Measurements from ENCODE around the gene WDR55.
"Not testable (repeated sequence)": the region's sequence is repeated elsewhere in the genome, so short reads cannot be mapped to it uniquely, and the experiment has no call there.

The WDR55 gene, protein sequence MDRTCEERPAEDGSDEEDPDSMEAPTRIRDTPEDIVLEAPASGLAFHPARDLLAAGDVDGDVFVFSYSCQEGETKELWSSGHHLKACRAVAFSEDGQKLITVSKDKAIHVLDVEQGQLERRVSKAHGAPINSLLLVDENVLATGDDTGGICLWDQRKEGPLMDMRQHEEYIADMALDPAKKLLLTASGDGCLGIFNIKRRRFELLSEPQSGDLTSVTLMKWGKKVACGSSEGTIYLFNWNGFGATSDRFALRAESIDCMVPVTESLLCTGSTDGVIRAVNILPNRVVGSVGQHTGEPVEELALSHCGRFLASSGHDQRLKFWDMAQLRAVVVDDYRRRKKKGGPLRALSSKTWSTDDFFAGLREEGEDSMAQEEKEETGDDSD

DNA sequence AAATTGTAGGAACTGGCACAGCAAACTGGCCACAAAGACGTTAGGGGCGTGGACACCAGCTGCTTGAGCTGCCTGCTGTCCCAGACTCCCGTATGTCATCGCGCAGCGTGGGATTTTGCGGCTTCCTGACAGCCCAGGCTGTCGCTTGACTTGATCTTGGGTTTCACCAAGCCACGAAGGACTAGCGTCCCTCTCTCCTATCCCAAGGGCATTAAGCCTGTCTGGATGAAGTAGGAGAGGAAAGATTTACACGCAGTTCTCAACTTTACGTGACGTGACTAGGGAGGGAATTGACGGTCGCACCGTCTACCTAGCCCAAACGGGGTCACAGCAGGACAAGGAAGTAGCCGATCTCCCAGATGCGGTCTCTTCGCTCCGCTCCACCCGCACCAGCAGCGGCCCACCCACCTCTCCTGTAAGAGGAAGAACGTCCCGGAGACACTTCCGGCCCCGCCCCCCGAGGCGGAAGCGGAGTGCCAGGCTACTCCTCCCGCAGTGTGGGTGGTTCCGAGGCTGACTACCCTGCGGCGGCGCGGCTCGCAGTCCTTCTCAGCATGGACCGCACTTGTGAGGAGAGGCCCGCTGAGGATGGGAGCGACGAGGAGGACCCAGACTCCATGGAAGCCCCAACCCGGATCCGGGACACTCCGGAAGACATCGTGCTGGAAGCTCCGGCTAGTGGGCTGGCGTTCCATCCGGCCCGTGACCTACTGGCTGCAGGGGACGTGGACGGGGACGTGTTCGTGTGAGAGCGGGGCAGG lies at the start of gene WDR55:
WDR55 (plus strand) TSS at position 546 of the 761 bp plus-strand sequence; CDS start at position 555, 9 bp downstream.
- DNase-seq: peak; percentile 93

GRCh38 chr5:140622301-140622700 lies 42.4 kb upstream of the WDR55 start:
- DNase-seq: no peak

GRCh38 chr5:140623061-140623460 lies 41.6 kb upstream of the WDR55 start:
- not testable (repeated sequence) for DNase-seq

DNA sequence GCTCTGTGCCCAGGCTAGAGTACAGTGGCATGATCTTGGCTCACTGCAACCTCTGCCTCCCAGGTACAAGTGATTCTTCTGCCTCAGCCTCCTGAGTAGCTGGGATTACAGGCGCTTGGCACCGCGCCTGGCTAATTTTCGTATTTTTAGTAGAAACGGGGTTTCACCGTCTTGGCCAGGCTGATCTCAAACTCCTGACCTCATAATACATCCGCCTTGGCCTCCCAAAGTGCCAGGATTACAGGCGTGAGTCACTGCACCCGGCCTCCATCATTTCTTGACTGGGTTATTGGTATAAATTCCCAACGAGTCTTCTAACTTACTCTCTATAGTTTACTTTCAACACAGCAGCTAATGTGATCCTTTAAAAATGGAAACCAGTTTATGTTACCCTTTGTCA lies 39.8 kb upstream of the WDR55 start:
- DNase-seq: not testable (repeated sequence)

- no peak for DNase-seq
These were observed 36.7 kb upstream of the WDR55 start for GRCh38 chr5:140627972-140628371.

DNA sequence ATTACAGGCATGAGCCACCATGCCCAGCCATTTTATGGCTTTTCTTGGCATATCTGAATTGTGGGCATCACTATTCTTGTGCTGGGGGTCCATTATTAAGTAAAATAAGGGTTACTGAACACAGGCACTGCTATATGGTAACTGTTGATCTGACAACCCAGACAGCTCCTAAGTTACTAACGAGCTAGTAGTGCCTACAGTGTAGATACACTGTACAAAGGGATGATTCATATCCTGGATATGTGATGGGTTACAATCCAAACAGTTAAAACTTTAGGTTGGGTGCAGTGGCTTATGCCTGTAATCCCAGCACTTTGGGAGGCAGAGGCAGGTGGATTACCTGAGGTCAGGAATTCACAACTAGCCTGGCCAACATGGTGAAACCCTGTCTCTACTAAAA lies 36.0 kb upstream of the WDR55 start:
- DNase-seq: no peak

- DNase-seq: no peak
These were observed 34.2 kb upstream of the WDR55 start for GRCh38 chr5:140630292-140631035.

GRCh38 chr5:140631036-140631417 lies 33.7 kb upstream of the WDR55 start:
- peak; percentile 11 for DNase-seq

DNA sequence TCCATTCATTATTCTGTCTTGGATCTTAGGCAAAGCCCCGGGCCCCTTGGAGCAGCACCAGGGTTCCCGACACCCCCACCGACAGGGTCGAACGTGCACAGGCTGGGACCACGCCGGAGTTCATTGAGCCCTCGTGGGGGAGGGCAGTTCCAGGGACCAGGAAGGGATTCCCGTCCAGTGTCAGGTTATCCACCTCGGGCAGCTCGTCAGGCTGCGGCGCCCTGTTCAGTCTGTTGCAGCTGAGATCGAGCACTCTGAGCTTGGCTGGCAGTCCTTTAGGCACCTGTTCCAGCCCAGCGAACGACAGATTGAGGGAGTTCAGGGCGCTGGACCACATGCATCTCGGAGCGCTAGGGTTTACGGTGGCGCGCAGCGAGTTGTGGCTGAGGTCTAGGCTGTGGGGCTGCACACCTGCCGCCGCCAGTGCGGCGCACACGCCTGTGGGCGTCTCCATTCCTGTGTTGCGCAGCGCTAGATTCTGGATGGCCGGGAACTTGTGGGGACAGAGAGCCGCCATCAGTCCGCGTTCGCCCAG lies 32.8 kb upstream of the WDR55 start:
- peak; percentile 18 for DNase-seq

DNA sequence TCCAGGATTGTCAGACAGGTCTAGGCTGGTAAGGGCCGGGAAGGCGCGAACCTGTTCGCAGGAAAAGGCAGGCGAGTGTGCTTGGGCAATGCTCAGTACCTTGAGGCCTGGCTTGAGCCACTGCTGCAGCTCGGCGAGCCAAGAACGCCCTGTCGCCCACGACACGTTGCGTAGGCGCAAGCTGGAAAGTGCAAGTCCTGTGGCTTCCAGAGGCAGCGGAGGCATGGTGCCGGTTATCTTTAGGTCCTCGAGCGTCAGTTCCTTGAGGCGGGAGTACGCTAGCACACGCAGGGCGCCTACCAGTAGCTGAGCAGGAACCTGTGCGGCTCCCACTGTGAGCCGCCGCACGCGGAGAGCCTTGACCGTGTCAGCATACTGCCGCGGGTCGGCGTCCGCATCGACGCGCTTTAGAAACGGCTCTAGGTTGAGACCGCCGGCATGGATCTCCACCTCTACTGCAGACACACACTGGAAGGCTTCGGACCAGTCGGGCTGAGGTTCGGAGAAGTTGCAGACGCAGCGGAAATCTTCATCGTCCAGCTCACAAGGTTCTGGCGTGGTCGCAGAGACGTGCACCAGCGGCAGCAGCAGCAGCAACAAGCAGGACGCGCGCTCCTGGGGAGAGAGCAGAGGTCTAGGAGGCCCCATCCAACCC lies 32.2 kb upstream of the WDR55 start:
- DNase-seq: peak; percentile 22

DNA sequence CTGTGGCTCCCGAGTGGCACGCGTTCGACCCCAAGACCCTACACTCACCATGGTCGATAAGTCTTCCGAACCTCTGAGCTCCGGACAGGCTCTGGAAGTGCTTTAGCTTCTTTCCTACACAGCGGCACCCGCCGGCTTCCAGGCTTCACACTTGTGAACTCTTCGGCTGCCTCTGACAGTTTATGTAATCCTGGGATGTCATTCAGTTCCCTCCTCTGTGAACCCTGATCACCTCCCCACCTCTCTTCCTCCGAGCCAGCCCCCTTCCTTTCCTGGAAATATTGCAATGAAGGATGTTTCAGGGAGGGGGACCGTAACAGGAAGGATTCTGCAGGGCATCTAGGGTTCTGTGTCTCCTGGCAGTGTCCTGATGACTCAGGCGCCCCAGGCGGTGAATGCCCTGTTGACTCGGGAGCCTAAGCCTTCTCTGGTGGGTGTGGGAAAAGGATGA lies 31.7 kb upstream of the WDR55 start, which contains the start of gene CD14:
CD14 (minus strand) TSS at position 155 of the 451 bp plus-strand sequence; CDS start at position 51, 104 bp downstream.
- DNase-seq: no peak

- DNase-seq: no peak
These were observed 31.2 kb upstream of the WDR55 start for GRCh38 chr5:140633501-140633900.

- no peak for DNase-seq
These were observed 30.6 kb upstream of the WDR55 start for GRCh38 chr5:140634103-140634502.

DNA sequence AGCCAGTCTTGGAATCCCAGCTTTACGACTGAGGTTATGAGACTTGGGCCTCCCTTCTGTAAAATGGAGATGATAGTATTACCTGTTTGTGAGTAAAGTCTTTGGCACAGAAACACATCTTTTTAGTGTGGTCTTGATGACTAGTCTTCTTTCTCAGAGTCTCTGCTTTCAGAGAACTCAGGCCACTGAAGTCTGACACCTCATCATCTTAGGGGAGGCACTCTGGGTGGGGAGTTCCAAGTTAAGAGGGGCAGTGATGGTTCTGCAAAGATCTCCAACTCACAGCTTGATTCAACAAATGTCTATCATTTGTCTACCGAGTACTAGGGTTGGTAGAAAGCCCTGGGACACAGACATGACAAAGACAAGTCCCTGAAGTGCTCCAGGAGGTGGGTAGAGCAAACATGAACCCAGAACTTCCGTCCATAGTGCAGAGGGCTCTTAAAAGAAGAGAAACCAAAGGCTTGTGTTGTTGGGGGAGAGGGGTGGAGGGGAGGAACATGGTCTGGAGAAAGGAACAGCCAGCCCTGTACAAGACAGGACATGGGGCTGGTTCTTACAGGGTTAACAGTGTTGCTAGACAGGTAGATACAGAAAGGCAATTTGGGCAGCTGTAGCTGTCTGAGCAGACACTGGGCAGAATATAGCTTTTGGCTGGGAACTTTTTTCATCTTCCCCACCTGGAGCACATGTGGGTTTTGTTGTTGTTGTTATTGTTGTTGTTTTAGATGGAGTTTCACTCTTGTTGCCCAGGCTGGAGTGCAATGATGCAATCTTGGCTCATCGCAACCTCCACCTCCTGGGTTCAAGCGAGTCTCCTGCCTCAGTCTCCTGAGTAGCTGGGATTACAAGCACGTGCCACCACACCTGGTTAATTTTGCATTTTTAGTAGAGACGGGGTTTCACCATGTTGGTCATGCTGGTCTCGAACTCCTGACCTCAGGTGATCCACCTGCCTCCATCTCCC lies 29.1 kb upstream of the WDR55 start:
- peak; percentile 8 for DNase-seq

GRCh38 chr5:140637371-140638100 lies 27.2 kb upstream of the WDR55 start:
- DNase-seq: no peak

GRCh38 chr5:140638898-140639147 lies 25.9 kb upstream of the WDR55 start:
- not testable (repeated sequence) for DNase-seq

GRCh38 chr5:140639148-140639981 lies 25.3 kb upstream of the WDR55 start, which contains the start of gene TMCO6:
Gene TMCO6 (plus strand): TSS chr5:140639451. CDS start chr5:140639528, 77 bp downstream.
- peak; percentile 95 for DNase-seq

DNA sequence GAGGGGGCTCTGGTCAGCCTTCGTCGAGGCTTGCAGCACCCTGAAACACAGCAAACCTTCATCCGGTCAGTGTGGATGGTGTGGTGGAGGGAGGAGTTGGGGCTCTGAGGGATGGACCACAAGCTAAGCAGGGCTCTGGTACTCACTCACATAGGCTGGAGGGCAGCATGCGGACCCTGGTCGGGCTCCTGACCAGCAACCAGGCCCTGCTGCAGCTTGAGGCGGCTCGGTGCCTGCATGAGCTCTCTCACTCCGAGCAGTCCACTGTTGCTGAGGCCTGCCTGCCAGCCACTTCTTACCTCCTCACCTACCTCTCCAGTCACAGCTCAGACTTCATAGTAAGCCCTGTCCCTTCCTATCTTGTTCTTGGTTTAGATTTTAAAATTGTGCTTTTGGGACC lies 23.0 kb upstream of the WDR55 start:
- no peak for DNase-seq

DNA sequence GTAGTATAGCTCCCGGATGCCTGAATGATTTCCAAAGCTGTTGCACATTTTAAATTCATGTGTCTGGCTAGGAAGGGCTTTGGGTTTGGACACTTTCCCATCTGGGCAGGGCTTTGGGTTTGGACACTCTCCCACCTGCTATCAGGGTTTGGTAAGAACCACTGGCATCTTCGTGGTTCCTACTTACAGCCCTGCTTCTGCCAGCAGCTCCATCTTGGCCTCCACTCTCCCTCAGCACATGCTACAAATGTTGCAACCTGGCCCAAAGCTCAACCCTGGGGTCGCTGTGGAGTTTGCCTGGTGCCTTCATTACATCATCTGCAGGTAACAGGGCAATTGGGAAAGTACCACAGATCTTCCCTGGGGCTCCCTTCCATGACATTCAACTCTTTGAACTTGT lies 22.0 kb upstream of the WDR55 start:
- DNase-seq: no peak

DNA sequence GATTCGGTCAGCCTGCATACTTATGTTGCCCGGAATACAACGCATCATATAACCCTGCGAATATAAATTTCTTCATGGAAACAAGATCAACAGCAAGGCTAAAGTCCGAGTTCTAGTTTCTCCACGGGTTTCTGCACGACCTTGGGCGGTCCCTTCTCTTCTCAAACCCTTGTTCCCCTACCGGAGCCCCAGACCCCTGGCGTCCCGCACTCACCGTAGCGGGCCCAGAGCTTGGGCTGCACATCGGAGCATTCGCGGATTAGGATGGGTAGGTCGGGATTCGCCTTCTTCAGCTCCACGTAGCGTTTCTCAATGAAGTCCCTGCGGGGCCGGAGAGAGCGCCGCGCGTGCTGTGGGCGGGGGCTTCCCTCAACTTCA lies 17.7 kb upstream of the WDR55 start:
- no peak for DNase-seq
